Left lung (tissue), 10 donors: Measurements from ENCODE around the gene CCNYL1. TPM values are rescaled to one million over a fixed set of nuclear protein-coding genes. Genes with fewer than 3 reads are reported as not detected.

ENCODE experiments used
- ATAC-seq: fragments of 200-7000 bp; cut with Tn5 transposase; one replicate; pipeline ENCODE4 v1.9.1; 2020; ENCODE audit warnings: moderate library complexity
- DNase-seq, 4 donors: peaks; one replicate each; pipeline ENCODE4 v3.0.0-alpha.2; 2013 to 2020
- H3K27ac ChIP-seq, 2 donors: fragments of 200-600 bp; sonication (generic) in 1 of 2; one replicate each; pipeline versions ENCODE4 v1.5.0 to v1.8.0; 2020 to 2021
- H3K27me3 ChIP-seq, 2 donors: fragments of 200-600 bp; sonication (generic) in 1 of 2; one replicate each; pipeline versions ENCODE4 v1.5.0 to v1.8.0; 2020 to 2021
- H3K36me3 ChIP-seq, 2 donors: fragments of 200-600 bp; sonication (generic) in 1 of 2; one replicate each; pipeline versions ENCODE4 v1.5.0 to v1.8.0; 2020 to 2021
- H3K4me1 ChIP-seq, 2 donors: fragments of 200-600 bp; one replicate each; pipeline ENCODE4 v1.8.0; 2021
- H3K4me3 ChIP-seq, 2 donors: fragments of 200-600 bp; sonication (generic) in 1 of 2; one replicate each; pipeline versions ENCODE4 v1.5.0 to v1.8.0; 2020 to 2021; ENCODE audit warnings: mild to moderate bottlenecking in 1 of 2
- H3K9me3 ChIP-seq, 2 donors: fragments of 200-600 bp; sonication (generic) in 1 of 2; one replicate each; pipeline versions ENCODE4 v1.5.0 to v1.8.0; 2020 to 2021
- intact Hi-C, 2 donors: fragments of 100-400 bp; cut with DNase I; formaldehyde crosslinking; loops; one replicate each; pipeline versions ENCODE4 v1.11.2 to v1.14.2; 2022
- polyA plus RNA-seq, 6 donors: library from polyadenylated mRNA; unstranded; fragments of 120-200 nt; gene quantifications; one replicate each; pipeline ENCODE4 v1.2.1, GENCODE V29; 2013; ENCODE audit not compliant: insufficient read length in 6 of 6
- total RNA-seq, 2 donors: library from RNA; stranded (reverse); fragmentation: NEBNext Ultra II Directional; extraction: Animal tissue kit (Norgen Biotek cat#: 25700); gene quantifications; one replicate each; pipeline ENCODE4 v1.2.1, GENCODE V29; 2021
- TF ChIP-seq, protein P1 (sequence below), 2 donors: fragments of 200-600 bp; sonication (generic) in 1 of 2; IDR thresholded peaks; one replicate each; pipeline versions ENCODE4 v1.5.0 to v1.8.0; 2021; ENCODE audit warnings: antibody characterized with exemption in 2 of 2
- donor health status: DM: no; HTN: yes; CAD: no.
- donor health status: DM: no; HTN: no; CAD: no.

The CCNYL1 gene
- total and polyA plus RNA-seq, 8 donors, result 18.8 to 33.2 (median 24.2) TPM

DNA sequence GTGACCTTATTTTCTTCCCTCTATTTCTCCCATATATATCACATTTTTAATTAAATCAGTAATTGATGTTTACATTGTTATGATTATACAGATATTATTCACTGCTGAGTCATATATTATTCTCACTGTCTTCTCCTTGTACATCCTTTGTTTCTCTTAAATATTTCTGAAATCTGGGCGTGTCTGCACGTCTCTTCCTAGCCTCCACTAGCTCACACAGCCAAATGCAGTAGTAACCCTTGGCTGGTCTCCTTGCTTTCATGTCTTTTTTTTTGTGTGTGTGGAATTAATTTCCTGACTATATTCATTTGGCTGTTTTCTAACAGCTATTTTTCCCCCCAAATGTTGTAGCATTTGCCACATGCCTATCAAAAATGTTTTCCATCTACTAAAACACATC lies 15.8 kb downstream of the CCNYL1 start:
- peaks cover 0 to 10% of the 10 kb centered on the region in 2 donors for H3K4me1 ChIP-seq
- DNase-seq (no peak), ATAC-seq (no peak)
- no peak overlapping the region for H3K4me3 ChIP-seq
- intact Hi-C loops, result no loop called here
- H3K27me3 ChIP-seq, result no peaks in the 10 kb centered on the region
- TF ChIP-seq, protein P1, sequence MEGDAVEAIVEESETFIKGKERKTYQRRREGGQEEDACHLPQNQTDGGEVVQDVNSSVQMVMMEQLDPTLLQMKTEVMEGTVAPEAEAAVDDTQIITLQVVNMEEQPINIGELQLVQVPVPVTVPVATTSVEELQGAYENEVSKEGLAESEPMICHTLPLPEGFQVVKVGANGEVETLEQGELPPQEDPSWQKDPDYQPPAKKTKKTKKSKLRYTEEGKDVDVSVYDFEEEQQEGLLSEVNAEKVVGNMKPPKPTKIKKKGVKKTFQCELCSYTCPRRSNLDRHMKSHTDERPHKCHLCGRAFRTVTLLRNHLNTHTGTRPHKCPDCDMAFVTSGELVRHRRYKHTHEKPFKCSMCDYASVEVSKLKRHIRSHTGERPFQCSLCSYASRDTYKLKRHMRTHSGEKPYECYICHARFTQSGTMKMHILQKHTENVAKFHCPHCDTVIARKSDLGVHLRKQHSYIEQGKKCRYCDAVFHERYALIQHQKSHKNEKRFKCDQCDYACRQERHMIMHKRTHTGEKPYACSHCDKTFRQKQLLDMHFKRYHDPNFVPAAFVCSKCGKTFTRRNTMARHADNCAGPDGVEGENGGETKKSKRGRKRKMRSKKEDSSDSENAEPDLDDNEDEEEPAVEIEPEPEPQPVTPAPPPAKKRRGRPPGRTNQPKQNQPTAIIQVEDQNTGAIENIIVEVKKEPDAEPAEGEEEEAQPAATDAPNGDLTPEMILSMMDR (IDR thresholded peaks at IDR 0.05), result no peak
- no peaks in the 10 kb centered on the region for H3K9me3 ChIP-seq
- H3K27ac ChIP-seq, result no peak overlapping the region
- peaks cover 0 to 10% of the 10 kb centered on the region in 2 donors for H3K36me3 ChIP-seq

- Histone ChIP-seq H3K27ac (no peak overlapping the region), H3K9me3 (no peaks in the 10 kb centered on the region), H3K27me3 (no peaks in the 10 kb centered on the region), H3K36me3 (peaks cover 0 to 22% of the 10 kb centered on the region in 2 donors), H3K4me1 (peaks cover 0 to 10% of the 10 kb centered on the region in 2 donors), H3K4me3 (no peak overlapping the region)
- peak in 1 of 4 donors; percentile 51 for DNase-seq
- ATAC-seq, result peak; percentile 68
- intact Hi-C loops, result no loop called here
- TF ChIP-seq, protein P1 (IDR thresholded peaks at IDR 0.05), result no peak
Observed at GRCh38 chr2:207729465-207729998, 18.1 kb downstream of the CCNYL1 start.

DNA sequence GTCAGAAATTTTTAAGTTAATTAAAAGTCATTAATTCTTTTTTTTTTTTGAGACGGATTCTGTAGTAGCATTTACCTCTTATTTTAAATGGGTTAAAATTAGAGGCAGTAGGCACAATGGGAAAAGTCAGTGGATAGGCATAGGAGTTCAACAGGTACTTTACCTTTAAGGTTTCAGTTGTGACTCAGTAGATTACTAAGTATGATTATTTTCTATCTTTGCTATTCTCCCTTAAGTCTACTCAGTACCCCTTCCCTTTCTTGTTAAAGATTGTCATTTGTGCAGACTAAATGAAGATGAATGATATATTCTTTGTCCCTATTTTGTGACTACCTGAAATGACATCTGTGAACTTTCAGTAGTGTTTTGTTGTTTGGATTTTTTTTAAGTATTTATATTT lies 19.7 kb downstream of the CCNYL1 start:
- Histone ChIP-seq H3K36me3 (peaks cover 0 to 28% of the 10 kb centered on the region in 2 donors), H3K4me1 (peaks cover 0 to 10% of the 10 kb centered on the region in 2 donors), H3K4me3 (no peak overlapping the region), H3K27me3 (no peaks in the 10 kb centered on the region), H3K9me3 (no peaks in the 10 kb centered on the region), H3K27ac (no peak overlapping the region)
- TF ChIP-seq, protein P1 (IDR thresholded peaks at IDR 0.05), result no peak
- no peak for DNase-seq
- ATAC-seq, result no peak
- intact Hi-C loops, result no loop called here

GRCh38 chr2:207733597-207734240 lies 22.3 kb downstream of the CCNYL1 start:
- no peak for ATAC-seq
- Histone ChIP-seq H3K4me1 (no peaks in the 10 kb centered on the region), H3K36me3 (peaks cover 0 to 29% of the 10 kb centered on the region in 2 donors), H3K9me3 (no peaks in the 10 kb centered on the region), H3K27ac (no peak overlapping the region), H3K4me3 (no peak overlapping the region), H3K27me3 (no peaks in the 10 kb centered on the region)
- no peak for DNase-seq
- intact Hi-C loops, result no loop called here
- TF ChIP-seq, protein P1 (IDR thresholded peaks at IDR 0.05), result no peak

DNA sequence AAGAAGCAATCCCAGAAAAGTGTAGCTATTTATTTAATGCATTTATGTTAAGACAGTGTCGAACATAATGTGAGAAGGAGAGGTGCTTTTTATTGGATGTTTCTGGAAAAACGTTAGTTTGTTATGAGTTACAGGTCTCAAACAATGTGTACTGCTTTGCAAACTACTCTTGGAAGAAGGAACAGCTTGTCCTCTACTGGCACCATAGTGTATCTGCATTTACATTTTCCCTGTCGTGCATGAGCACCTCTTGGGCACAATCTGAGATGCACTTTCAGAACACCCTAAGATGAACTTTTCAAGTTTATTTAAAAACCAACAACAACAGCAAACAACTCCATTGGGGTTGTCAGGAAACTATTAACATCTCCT lies 22.8 kb downstream of the CCNYL1 start:
- peak; percentile 88 for ATAC-seq
- H3K4me3 ChIP-seq, result no peak overlapping the region
- H3K9me3 ChIP-seq, result no peaks in the 10 kb centered on the region
- H3K27ac ChIP-seq, result no peak overlapping the region
- peaks cover 0 to 35% of the 10 kb centered on the region in 2 donors for H3K36me3 ChIP-seq
- peak in 1 of 4 donors; percentile 31 for DNase-seq
- TF ChIP-seq, protein P1 (IDR thresholded peaks at IDR 0.05), result peak in 1 of 2 donors; percentile 21
- H3K27me3 ChIP-seq, result no peaks in the 10 kb centered on the region
- H3K4me1 ChIP-seq, result no peaks in the 10 kb centered on the region
- intact Hi-C loops, result no loop called here
